Measurements from ENCODE around the gene IL10RB.

Gene IL10RB

GRCh38 chr21:33264561-33264960 lies 1.6 kb upstream of the IL10RB start:
- DNase-seq: no peak
- Histone ChIP-seq H3K18ac (ENCODE audit: low read length) (no peak overlapping the region), H3K79me2 (ENCODE audit: control insufficient read depth, insufficient read depth, low read length) (no peaks in the 10 kb centered on the region), H2BK15ac (replicated peaks; ENCODE audit: low read depth) (no peak overlapping the region), H3K4me2 (ENCODE audit: low read length) (no peak overlapping the region), H3K4me1 (ENCODE audit: control insufficient read depth, low read depth, low read length) (no peaks in the 10 kb centered on the region), H3K23ac (ENCODE audit: low read length) (no peak overlapping the region), H3K79me1 (ENCODE audit: low read length) (no peaks in the 10 kb centered on the region), H3K4me3 (ENCODE audit: low read length) (no peak overlapping the region), H2AK5ac (ENCODE audit: low read length) (no peak overlapping the region), H3K36me3 (ENCODE audit: control insufficient read depth, insufficient read depth, low read length) (peaks cover 2% of the 10 kb centered on the region), H4K8ac (ENCODE audit: low read depth, low read length) (no peak overlapping the region), H2BK120ac (ENCODE audit: low read depth, low read length) (no peak overlapping the region), H3K4ac (ENCODE audit: low read depth, low read length) (no peak overlapping the region), H3K56ac (ENCODE audit: low read length) (no peak overlapping the region), H3K9ac (ENCODE audit: low read length) (no peak overlapping the region), H4K5ac (ENCODE audit: low read length) (no peak overlapping the region), H3K27ac (ENCODE audit: low read depth, low read length) (no peak overlapping the region), H2BK5ac (ENCODE audit: low read length) (no peak overlapping the region), H3K27me3 (ENCODE audit: insufficient read depth, low read length, poor library complexity) (no peaks in the 10 kb centered on the region)
- WGBS (ENCODE audit: extremely low coverage, insufficient coverage, low lambda C conversion rate): no CpG with 5 or more reads among the region's 11 CpGs

- no peak overlapping the region for H3K4ac ChIP-seq (ENCODE audit: low read depth, low read length)
- no peaks in the 10 kb centered on the region for H3K79me1 ChIP-seq (ENCODE audit: low read length)
- WGBS (ENCODE audit: extremely low coverage, insufficient coverage, low lambda C conversion rate): no CpG with 5 or more reads among the region's 12 CpGs
- no peak overlapping the region for H2AK5ac ChIP-seq (ENCODE audit: low read length)
- no peak overlapping the region for H2BK15ac ChIP-seq (replicated peaks; ENCODE audit: low read depth)
- peaks cover 2% of the 10 kb centered on the region for H3K36me3 ChIP-seq (ENCODE audit: control insufficient read depth, insufficient read depth, low read length)
- H3K27ac ChIP-seq (ENCODE audit: low read depth, low read length): no peak overlapping the region
- no peak overlapping the region for H3K18ac ChIP-seq (ENCODE audit: low read length)
- no peak overlapping the region for H4K5ac ChIP-seq (ENCODE audit: low read length)
- H3K4me3 ChIP-seq (ENCODE audit: low read length): no peak overlapping the region
- H3K4me2 ChIP-seq (ENCODE audit: low read length): peak overlapping the region; percentile 96
- DNase-seq: no peak
- H3K4me1 ChIP-seq (ENCODE audit: control insufficient read depth, low read depth, low read length): no peaks in the 10 kb centered on the region
- H3K9ac ChIP-seq (ENCODE audit: low read length): no peak overlapping the region
- no peak overlapping the region for H3K23ac ChIP-seq (ENCODE audit: low read length)
- no peaks in the 10 kb centered on the region for H3K79me2 ChIP-seq (ENCODE audit: control insufficient read depth, insufficient read depth, low read length)
- no peak overlapping the region for H2BK120ac ChIP-seq (ENCODE audit: low read depth, low read length)
- H2BK5ac ChIP-seq (ENCODE audit: low read length): no peak overlapping the region
- H3K56ac ChIP-seq (ENCODE audit: low read length): no peak overlapping the region
- H4K8ac ChIP-seq (ENCODE audit: low read depth, low read length): no peak overlapping the region
- H3K27me3 ChIP-seq (ENCODE audit: insufficient read depth, low read length, poor library complexity): no peaks in the 10 kb centered on the region
Observed at GRCh38 chr21:33265664-33266049, 510 bp upstream of the IL10RB start.

GRCh38 chr21:33266789-33267135 lies 595 bp downstream of the IL10RB start:
- WGBS (ENCODE audit: extremely low coverage, insufficient coverage, low lambda C conversion rate): no CpG with 5 or more reads among the region's 8 CpGs
- Histone ChIP-seq H2AK5ac (ENCODE audit: low read length) (no peak overlapping the region), H2BK15ac (replicated peaks; ENCODE audit: low read depth) (no peak overlapping the region), H3K23ac (ENCODE audit: low read length) (no peak overlapping the region), H3K4me3 (ENCODE audit: low read length) (peak overlapping the region; percentile 54), H3K56ac (ENCODE audit: low read length) (peak overlapping the region; percentile 85), H4K5ac (ENCODE audit: low read length) (no peak overlapping the region), H3K27ac (ENCODE audit: low read depth, low read length) (no peak overlapping the region), H3K36me3 (ENCODE audit: control insufficient read depth, insufficient read depth, low read length) (peaks cover 2% of the 10 kb centered on the region), H4K8ac (ENCODE audit: low read depth, low read length) (no peak overlapping the region), H3K79me2 (ENCODE audit: control insufficient read depth, insufficient read depth, low read length) (no peaks in the 10 kb centered on the region), H3K18ac (ENCODE audit: low read length) (peak overlapping the region; percentile 10), H3K4me1 (ENCODE audit: control insufficient read depth, low read depth, low read length) (no peaks in the 10 kb centered on the region), H3K79me1 (ENCODE audit: low read length) (no peaks in the 10 kb centered on the region), H2BK5ac (ENCODE audit: low read length) (no peak overlapping the region), H3K4ac (ENCODE audit: low read depth, low read length) (no peak overlapping the region), H2BK120ac (ENCODE audit: low read depth, low read length) (no peak overlapping the region), H3K27me3 (ENCODE audit: insufficient read depth, low read length, poor library complexity) (no peaks in the 10 kb centered on the region), H3K9ac (ENCODE audit: low read length) (peak overlapping the region; percentile 76), H3K4me2 (ENCODE audit: low read length) (peak overlapping the region; percentile 45)
- no peak for DNase-seq

GRCh38 chr21:33267250-33267649 lies 1.1 kb downstream of the IL10RB start:
- Histone ChIP-seq H3K79me1 (ENCODE audit: low read length) (no peaks in the 10 kb centered on the region), H3K27ac (ENCODE audit: low read depth, low read length) (no peak overlapping the region), H3K79me2 (ENCODE audit: control insufficient read depth, insufficient read depth, low read length) (no peaks in the 10 kb centered on the region), H2BK5ac (ENCODE audit: low read length) (no peak overlapping the region), H3K4ac (ENCODE audit: low read depth, low read length) (no peak overlapping the region), H3K56ac (ENCODE audit: low read length) (peak overlapping the region; percentile 49), H4K5ac (ENCODE audit: low read length) (no peak overlapping the region), H2AK5ac (ENCODE audit: low read length) (no peak overlapping the region), H2BK120ac (ENCODE audit: low read depth, low read length) (no peak overlapping the region), H3K4me1 (ENCODE audit: control insufficient read depth, low read depth, low read length) (no peaks in the 10 kb centered on the region), H3K18ac (ENCODE audit: low read length) (no peak overlapping the region), H3K4me3 (ENCODE audit: low read length) (no peak overlapping the region), H3K27me3 (ENCODE audit: insufficient read depth, low read length, poor library complexity) (no peaks in the 10 kb centered on the region), H3K4me2 (ENCODE audit: low read length) (no peak overlapping the region), H3K36me3 (ENCODE audit: control insufficient read depth, insufficient read depth, low read length) (peaks cover 2% of the 10 kb centered on the region), H4K8ac (ENCODE audit: low read depth, low read length) (no peak overlapping the region), H3K23ac (ENCODE audit: low read length) (no peak overlapping the region), H2BK15ac (replicated peaks; ENCODE audit: low read depth) (no peak overlapping the region), H3K9ac (ENCODE audit: low read length) (no peak overlapping the region)
- no CpG with 5 or more reads among the region's 7 CpGs for WGBS (ENCODE audit: extremely low coverage, insufficient coverage, low lambda C conversion rate)
- no peak for DNase-seq

GRCh38 chr21:33268393-33268736 lies 2.2 kb downstream of the IL10RB start:
- DNase-seq: no peak
- no peak overlapping the region for H3K23ac ChIP-seq (ENCODE audit: low read length)

GRCh38 chr21:33268737-33269441 lies 2.7 kb downstream of the IL10RB start:
- Histone ChIP-seq H3K23ac (ENCODE audit: low read length) (no peak overlapping the region), H3K79me2 (ENCODE audit: control insufficient read depth, insufficient read depth, low read length) (no peaks in the 10 kb centered on the region), H2BK15ac (replicated peaks; ENCODE audit: low read depth) (no peak overlapping the region), H3K4me1 (ENCODE audit: control insufficient read depth, low read depth, low read length) (no peaks in the 10 kb centered on the region), H2BK120ac (ENCODE audit: low read depth, low read length) (no peak overlapping the region), H3K79me1 (ENCODE audit: low read length) (no peaks in the 10 kb centered on the region), H3K36me3 (ENCODE audit: control insufficient read depth, insufficient read depth, low read length) (no peaks in the 10 kb centered on the region), H3K18ac (ENCODE audit: low read length) (no peak overlapping the region), H3K27ac (ENCODE audit: low read depth, low read length) (no peak overlapping the region), H3K9ac (ENCODE audit: low read length) (no peak overlapping the region), H2BK5ac (ENCODE audit: low read length) (no peak overlapping the region), H2AK5ac (ENCODE audit: low read length) (no peak overlapping the region), H3K4me3 (ENCODE audit: low read length) (no peak overlapping the region), H4K8ac (ENCODE audit: low read depth, low read length) (no peak overlapping the region), H3K27me3 (ENCODE audit: insufficient read depth, low read length, poor library complexity) (no peaks in the 10 kb centered on the region), H3K4ac (ENCODE audit: low read depth, low read length) (no peak overlapping the region), H3K56ac (ENCODE audit: low read length) (no peak overlapping the region), H3K4me2 (ENCODE audit: low read length) (no peak overlapping the region), H4K5ac (ENCODE audit: low read length) (no peak overlapping the region)
- no CpG with 5 or more reads among the region's 12 CpGs for WGBS (ENCODE audit: extremely low coverage, insufficient coverage, low lambda C conversion rate)
- DNase-seq: no peak

More at GRCh38 chr21:33268393-33268736, 2.2 kb downstream of the IL10RB start:
- Histone ChIP-seq H2BK15ac (replicated peaks; ENCODE audit: low read depth) (no peak overlapping the region), H2BK120ac (ENCODE audit: low read depth, low read length) (no peak overlapping the region), H2AK5ac (ENCODE audit: low read length) (no peak overlapping the region), H3K79me1 (ENCODE audit: low read length) (no peaks in the 10 kb centered on the region), H3K27me3 (ENCODE audit: insufficient read depth, low read length, poor library complexity) (no peaks in the 10 kb centered on the region), H3K4me3 (ENCODE audit: low read length) (no peak overlapping the region), H4K5ac (ENCODE audit: low read length) (no peak overlapping the region), H3K27ac (ENCODE audit: low read depth, low read length) (no peak overlapping the region), H2BK5ac (ENCODE audit: low read length) (no peak overlapping the region), H3K4me1 (ENCODE audit: control insufficient read depth, low read depth, low read length) (no peaks in the 10 kb centered on the region), H3K36me3 (ENCODE audit: control insufficient read depth, insufficient read depth, low read length) (peaks cover 1% of the 10 kb centered on the region), H3K18ac (ENCODE audit: low read length) (no peak overlapping the region), H3K4ac (ENCODE audit: low read depth, low read length) (no peak overlapping the region), H3K4me2 (ENCODE audit: low read length) (no peak overlapping the region), H3K56ac (ENCODE audit: low read length) (no peak overlapping the region), H3K9ac (ENCODE audit: low read length) (no peak overlapping the region), H4K8ac (ENCODE audit: low read depth, low read length) (no peak overlapping the region), H3K79me2 (ENCODE audit: control insufficient read depth, insufficient read depth, low read length) (no peaks in the 10 kb centered on the region)
- no CpG with 5 or more reads among the region's 7 CpGs for WGBS (ENCODE audit: extremely low coverage, insufficient coverage, low lambda C conversion rate)

All from mesendoderm (in vitro differentiated cells).